Measurements from ENCODE around the gene ZNF366.

- TF ChIP-seq CTCF (tag by site-specific recombination; IDR thresholded peaks at IDR 0.05) (no peak), ZBTB8A (tag by site-specific recombination; IDR thresholded peaks at IDR 0.05) (no peak), ZNF10 (tag by site-specific recombination; IDR thresholded peaks at IDR 0.05) (no peak), ZNF350 (tag by site-specific recombination; IDR thresholded peaks at IDR 0.05) (no peak), YY1 (tag by site-specific recombination; IDR thresholded peaks at IDR 0.05) (no peak), ZNF623 (tag by site-specific recombination; IDR thresholded peaks at IDR 0.05) (no peak), PRDM6 (tag by site-specific recombination; IDR thresholded peaks at IDR 0.05) (no peak), ZNF2 (tag by site-specific recombination; IDR thresholded peaks at IDR 0.05) (no peak), ZNF274 (IDR thresholded peaks at IDR 0.05; ENCODE audit: low read length) (no peak), ZNF274 (tag by site-specific recombination; IDR thresholded peaks at IDR 0.05; ENCODE audit: borderline replicate concordance) (no peak)
- TF ChIP-seq, protein P1, sequence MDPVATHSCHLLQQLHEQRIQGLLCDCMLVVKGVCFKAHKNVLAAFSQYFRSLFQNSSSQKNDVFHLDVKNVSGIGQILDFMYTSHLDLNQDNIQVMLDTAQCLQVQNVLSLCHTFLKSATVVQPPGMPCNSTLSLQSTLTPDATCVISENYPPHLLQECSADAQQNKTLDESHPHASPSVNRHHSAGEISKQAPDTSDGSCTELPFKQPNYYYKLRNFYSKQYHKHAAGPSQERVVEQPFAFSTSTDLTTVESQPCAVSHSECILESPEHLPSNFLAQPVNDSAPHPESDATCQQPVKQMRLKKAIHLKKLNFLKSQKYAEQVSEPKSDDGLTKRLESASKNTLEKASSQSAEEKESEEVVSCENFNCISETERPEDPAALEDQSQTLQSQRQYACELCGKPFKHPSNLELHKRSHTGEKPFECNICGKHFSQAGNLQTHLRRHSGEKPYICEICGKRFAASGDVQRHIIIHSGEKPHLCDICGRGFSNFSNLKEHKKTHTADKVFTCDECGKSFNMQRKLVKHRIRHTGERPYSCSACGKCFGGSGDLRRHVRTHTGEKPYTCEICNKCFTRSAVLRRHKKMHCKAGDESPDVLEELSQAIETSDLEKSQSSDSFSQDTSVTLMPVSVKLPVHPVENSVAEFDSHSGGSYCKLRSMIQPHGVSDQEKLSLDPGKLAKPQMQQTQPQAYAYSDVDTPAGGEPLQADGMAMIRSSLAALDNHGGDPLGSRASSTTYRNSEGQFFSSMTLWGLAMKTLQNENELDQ (tag by site-specific recombination; IDR thresholded peaks at IDR 0.05; ENCODE audit: low read depth): no peak
- TF ChIP-seq, protein P2, sequence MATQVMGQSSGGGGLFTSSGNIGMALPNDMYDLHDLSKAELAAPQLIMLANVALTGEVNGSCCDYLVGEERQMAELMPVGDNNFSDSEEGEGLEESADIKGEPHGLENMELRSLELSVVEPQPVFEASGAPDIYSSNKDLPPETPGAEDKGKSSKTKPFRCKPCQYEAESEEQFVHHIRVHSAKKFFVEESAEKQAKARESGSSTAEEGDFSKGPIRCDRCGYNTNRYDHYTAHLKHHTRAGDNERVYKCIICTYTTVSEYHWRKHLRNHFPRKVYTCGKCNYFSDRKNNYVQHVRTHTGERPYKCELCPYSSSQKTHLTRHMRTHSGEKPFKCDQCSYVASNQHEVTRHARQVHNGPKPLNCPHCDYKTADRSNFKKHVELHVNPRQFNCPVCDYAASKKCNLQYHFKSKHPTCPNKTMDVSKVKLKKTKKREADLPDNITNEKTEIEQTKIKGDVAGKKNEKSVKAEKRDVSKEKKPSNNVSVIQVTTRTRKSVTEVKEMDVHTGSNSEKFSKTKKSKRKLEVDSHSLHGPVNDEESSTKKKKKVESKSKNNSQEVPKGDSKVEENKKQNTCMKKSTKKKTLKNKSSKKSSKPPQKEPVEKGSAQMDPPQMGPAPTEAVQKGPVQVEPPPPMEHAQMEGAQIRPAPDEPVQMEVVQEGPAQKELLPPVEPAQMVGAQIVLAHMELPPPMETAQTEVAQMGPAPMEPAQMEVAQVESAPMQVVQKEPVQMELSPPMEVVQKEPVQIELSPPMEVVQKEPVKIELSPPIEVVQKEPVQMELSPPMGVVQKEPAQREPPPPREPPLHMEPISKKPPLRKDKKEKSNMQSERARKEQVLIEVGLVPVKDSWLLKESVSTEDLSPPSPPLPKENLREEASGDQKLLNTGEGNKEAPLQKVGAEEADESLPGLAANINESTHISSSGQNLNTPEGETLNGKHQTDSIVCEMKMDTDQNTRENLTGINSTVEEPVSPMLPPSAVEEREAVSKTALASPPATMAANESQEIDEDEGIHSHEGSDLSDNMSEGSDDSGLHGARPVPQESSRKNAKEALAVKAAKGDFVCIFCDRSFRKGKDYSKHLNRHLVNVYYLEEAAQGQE (tag by site-specific recombination; IDR thresholded peaks at IDR 0.05): no peak
These were observed 16.9 kb upstream of the ZNF366 start for GRCh38 chr5:72523960-72524582.
